GM21529 (cell line): ENCODE data around the gene CTIF.
A peak's percentile ranks its signal among the peaks of the same experiment; 100 is the strongest.
"Not testable (repeated sequence)": the region's sequence is repeated elsewhere in the genome, so short reads cannot be mapped to it uniquely, and the experiment has no call there.

Experiments used
- ATAC-seq: cut with Tn5 transposase; IDR thresholded peaks from one replicate; pipeline ENCODE4 v1.9.1; 2021; ENCODE audit not compliant: unreplicated experiment

Gene CTIF

GRCh38 chr18:48538531-48539405 lies at the start of gene CTIF:
CTIF (plus strand) TSS chr18:48539031; CDS start chr18:48619566, 80,535 bp downstream.
- ATAC-seq: peak; percentile 84

- no peak for ATAC-seq
Observed at GRCh38 chr18:48490641-48491293, 48.1 kb upstream of the CTIF start.

DNA sequence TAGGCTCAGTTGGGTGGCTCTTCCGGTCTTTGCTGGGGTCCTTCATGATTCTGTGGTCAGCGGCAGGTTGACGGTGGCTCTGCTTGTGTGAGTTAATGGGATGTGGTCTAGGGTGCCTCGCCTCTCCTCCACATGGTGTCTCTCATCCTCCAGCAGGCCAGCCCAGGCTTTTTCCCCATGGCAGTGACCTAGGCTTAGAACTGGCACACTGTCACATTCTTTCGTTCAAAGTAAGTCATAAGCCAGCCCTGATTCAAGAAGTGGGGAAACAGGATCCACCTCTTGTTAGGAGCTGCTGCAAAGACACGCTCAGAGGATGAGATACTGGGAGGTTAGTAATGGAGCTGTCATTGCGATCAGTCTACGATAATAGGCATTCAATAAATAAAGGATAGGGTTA lies 46.0 kb upstream of the CTIF start:
- ATAC-seq: no peak

GRCh38 chr18:48493434-48494230 lies 45.2 kb upstream of the CTIF start:
- ATAC-seq: no peak

DNA sequence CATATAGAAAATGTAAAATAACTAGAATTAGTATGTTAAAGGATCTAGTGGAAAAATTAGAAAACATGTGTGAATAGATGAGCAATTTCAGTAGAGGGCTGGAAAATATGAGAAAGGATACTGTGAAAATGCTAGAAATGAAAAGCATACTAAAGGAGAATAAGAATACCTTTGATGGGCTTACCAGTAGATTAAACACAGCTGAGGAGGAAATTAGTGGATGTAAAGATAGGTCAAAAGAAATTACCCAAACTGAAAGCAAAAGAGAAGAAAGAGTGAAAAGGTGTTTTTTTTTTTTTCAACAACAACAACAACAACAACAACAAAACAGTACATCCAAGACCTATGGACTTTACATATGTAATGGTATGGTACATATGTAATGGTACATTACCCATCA lies 41.0 kb upstream of the CTIF start:
- ATAC-seq: no peak

DNA sequence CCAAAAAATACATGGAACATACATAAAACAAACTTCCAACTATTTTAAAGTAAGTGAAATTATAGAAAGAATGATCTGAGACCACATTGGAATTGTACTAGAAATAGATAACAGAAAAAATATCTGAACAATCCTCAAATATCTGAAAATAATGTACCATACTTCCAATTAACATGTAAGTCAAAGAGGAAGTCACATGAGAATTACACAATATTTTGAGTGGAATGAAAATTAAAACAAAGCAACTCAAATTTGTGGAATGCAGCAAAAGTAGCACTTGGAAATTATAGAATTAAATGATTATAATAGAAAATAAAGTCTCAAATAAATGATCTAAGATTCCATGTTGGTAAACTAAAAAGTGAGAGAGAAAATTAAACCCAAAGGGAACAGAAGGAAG lies 38.3 kb upstream of the CTIF start:
- ATAC-seq: no peak

DNA sequence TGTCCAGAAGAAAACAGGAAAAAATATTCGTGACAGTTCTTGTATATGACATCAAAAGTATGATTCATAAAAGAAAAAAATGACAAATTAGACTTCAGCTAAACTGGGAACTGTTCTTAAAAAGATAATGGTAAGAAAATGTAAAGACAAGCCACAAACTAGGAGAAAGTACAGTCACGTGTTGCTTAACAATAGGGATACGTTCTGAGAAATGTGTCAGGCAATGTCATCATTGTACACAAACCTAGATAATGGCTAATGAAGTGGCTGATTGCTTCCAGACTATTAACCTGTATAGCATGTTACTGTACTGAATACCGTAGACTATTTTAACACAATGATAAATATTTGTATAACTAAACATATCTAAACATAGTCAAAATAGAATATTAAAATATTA lies 35.9 kb upstream of the CTIF start:
- ATAC-seq: no peak

DNA sequence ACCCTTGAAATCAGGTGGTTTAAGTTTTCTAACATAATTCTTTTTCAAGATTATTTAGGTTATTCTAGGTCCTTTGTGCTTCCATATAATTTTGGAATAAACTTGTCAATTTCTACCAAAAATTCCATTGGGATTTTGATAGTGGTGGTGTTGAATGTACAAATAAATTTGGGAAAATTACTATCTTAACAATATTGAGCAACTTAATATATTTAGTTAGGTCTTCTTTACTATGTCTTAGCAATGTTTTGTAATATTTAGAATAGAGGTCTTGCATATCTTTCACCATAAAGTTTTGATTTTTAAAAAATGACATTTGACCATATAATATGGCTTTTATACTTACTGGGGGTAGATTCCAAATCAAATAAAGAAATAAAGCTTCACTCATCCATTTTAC lies 34.0 kb upstream of the CTIF start:
- ATAC-seq: no peak

DNA sequence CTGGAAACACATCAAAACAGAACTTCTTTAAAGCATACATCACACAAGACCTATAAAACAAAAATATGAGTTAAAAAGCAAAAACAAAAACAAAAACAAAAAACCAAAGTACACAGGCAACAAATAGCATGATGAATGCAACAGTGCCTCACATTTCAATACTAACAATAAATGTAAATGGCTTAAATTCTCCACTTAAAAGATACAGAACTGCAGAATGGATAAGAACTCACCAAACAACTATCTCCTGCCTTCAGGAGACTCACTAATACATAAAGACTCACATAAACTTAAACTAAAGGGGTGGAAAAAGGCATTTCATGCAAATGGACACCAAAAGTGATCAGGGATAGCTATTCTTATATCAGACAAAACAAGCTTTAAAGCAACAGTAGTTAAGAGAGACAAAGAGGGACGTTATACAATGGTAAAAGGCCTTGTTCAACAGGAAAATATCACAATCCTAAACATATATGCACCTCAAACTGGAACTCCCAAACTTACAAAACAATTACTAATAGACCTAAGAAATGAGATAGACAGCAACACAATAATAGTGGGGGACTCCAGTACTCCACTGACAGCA lies 31.8 kb upstream of the CTIF start:
- ATAC-seq: not testable (repeated sequence)

- not testable (repeated sequence) for ATAC-seq
Observed at GRCh38 chr18:48512498-48512897, 26.3 kb upstream of the CTIF start.

DNA sequence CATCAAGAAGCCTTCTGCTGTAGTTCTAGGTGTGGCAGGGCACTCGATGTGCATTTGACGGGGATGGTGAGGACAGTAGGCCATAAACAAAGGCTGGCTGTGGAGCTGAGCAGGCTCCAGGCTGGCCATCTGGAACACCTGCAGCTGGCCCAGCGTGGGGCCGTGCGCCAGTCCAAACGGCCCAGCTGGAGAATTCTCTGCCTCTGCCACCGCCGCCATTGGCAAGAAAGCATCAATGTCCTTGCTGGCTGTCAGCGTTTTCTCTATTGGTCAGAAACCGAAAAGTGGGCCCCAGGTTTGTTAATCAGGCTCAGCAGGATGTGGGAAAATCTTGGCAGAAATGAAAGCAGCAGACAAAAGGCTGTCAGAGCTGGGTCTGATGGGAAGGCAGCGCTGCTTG lies 24.0 kb upstream of the CTIF start:
- ATAC-seq: no peak

GRCh38 chr18:48517048-48517447 lies 21.8 kb upstream of the CTIF start:
- ATAC-seq: no peak

- no peak for ATAC-seq
Observed at GRCh38 chr18:48519431-48520100, 19.3 kb upstream of the CTIF start.

- no peak for ATAC-seq
Observed at GRCh38 chr18:48521723-48522122, 17.1 kb upstream of the CTIF start.

GRCh38 chr18:48525671-48526070 lies 13.2 kb upstream of the CTIF start:
- ATAC-seq: no peak

DNA sequence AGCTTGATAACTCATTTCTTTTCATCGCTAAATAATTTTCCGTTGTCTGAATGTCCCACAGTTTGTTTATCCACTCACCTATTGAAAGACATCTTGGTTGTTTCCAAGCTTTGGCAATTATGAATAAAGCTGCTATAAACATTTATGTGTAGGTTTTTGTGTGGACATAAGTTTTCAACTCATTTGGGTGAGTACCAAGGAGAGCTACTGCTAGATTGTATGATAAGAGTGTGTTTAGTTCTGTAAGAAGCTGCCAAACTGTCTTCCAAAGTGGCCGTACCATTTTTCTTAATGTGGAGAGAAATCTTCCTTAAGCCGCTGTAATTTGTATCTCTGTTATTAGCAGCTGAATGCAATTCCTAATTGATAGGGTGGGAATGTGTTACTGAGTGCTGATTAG lies 11.4 kb upstream of the CTIF start:
- ATAC-seq: no peak

GRCh38 chr18:48528861-48529260 lies 10.0 kb upstream of the CTIF start:
- ATAC-seq: no peak

DNA sequence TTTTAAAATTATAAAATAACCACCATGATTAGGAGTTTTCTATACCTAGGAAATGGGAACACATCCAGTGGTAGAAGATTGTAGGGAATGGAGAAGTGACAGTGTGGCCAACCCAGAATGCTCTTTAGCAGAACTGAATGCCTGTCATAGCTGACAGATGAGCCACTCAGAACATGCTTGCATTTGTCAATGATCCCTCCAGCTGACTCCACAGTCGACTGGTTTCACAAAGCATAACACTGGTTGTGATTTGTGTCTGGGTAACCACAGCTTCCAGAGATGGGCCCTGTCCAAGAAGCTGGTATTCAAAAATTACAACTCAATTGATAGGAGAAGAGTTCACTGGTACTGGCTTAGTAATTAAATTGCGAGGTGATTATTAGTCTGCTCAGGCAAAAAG lies 9.0 kb upstream of the CTIF start:
- no peak for ATAC-seq

DNA sequence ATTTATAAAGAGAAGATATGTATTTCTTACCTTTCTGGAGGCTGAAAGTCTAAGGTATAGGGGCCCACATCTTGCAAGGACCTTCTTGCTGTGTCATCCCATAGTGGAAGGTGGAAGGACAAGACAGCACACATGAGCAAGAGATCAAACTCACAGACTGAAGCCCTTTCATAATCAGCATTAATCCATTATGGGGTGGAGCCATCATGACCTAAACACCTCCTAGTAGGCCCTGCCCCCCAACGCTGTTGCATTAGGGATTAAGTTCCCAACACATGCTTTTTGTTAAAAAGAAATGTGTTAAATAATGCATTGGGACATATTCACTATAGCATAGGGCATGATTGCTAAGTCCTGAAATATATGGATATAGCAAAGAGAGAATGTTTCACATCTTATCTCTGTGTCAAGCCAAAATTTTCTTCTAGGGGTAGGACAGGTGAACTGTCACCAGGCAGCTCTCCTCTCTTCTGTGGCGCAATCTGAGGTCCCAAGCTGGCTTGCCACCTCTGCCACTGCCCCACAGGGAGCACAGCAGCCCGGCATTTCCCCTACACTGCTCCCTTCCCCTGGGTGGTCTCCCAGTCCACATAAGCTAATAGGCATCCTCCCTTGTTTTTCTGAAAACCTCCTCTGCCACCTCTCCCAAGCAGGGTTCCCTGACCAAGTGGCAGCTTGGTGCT lies 8.3 kb upstream of the CTIF start:
- ATAC-seq: no peak

DNA sequence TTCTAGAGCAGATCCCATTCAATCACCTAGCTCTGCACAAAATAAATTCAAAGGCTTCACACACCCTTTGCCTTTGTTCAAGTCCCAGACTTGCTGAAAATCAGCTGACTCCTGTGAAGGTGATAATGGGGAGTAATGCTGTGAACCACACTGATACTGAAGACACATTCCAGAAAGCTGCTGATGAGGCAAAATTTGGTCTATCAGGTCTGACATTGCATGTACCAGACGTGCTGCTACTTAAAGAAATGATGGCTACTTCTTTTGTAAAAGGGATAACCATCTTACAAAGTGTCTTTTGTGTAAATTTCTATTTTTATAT lies 7.8 kb upstream of the CTIF start:
- no peak for ATAC-seq
